Panc1 (cell line): ENCODE results near the gene SLC16A11. TPM values are rescaled to one million over a fixed set of nuclear protein-coding genes. Genes with fewer than 3 reads are reported as not detected.

ENCODE experiments used
- ATAC-seq: fragments of 200-7000 bp; cut with Tn5 transposase; 2 replicates; pipeline ENCODE4 v1.9.1; 2020; ENCODE audit warnings: mild to moderate bottlenecking, moderate library complexity
- BruUV-seq: library from RNA; stranded (reverse); fragments of 400-500 nt; replicated peaks from 2 replicates; lab custom pipeline; 2021; lab: Mats Ljungman, UMichigan
- CTCF ChIA-PET: fragments of 300-600 bp; sonication (Branson Sonifier 250); formaldehyde crosslinking; loops from one replicate; lab custom pipeline; 2022; ENCODE audit warnings: antibody characterized with exemption; lab: Charles Lee
- POLR2A ChIA-PET: fragments of 300-600 bp; sonication (Branson Sonifier 250); formaldehyde crosslinking; loops from one replicate; lab custom pipeline; 2022; ENCODE audit warnings: antibody characterized with exemption; lab: Charles Lee
- DNase-seq: peaks from one replicate; pipeline ENCODE4 v3.0.0-alpha.2; 2010; ENCODE audit warnings: low read depth, low spot score
- H3K27ac ChIP-seq: 2 replicates; pipeline ENCODE4 v1.5.1; 2011; ENCODE audit warnings: mild to moderate bottlenecking, low read length, inconsistent platforms
- H3K27me3 ChIP-seq: fragments of 200-500 bp; sonication (Bioruptor generic); 2 replicates; pipeline ENCODE4 v1.6.0; 2014; ENCODE audit warnings: low read length, inconsistent platforms; ENCODE audit not compliant: control insufficient read depth, insufficient read depth
- H3K36me3 ChIP-seq: fragments of 200-500 bp; sonication (Bioruptor generic); 2 replicates; pipeline ENCODE4 v1.5.1; 2014; ENCODE audit warnings: inconsistent platforms, mild to moderate bottlenecking, low read length, moderate library complexity; ENCODE audit not compliant: control insufficient read depth, insufficient read depth
- H3K4me1 ChIP-seq: 2 replicates; pipeline ENCODE4 v1.5.1; 2011; ENCODE audit warnings: inconsistent platforms, mild to moderate bottlenecking, low read length, moderate library complexity; ENCODE audit not compliant: control insufficient read depth, insufficient read depth
- H3K4me3 ChIP-seq, 2 experiments: 2 replicates each; pipeline ENCODE4 v1.5.1; 2011 to 2012; ENCODE audit warnings: low read depth in 2 of 2, low read length in 2 of 2, mild to moderate bottlenecking in 2 of 2, inconsistent platforms in 1 of 2, moderate library complexity in 1 of 2
- H3K9me3 ChIP-seq: fragments of 200-500 bp; sonication (Bioruptor generic); 2 replicates; pipeline ENCODE4 v1.5.1; 2014; ENCODE audit warnings: low read depth, mild to moderate bottlenecking, inconsistent platforms, low read length, moderate library complexity; ENCODE audit not compliant: control insufficient read depth, insufficient read depth
- POLR2AphosphoS5 ChIP-seq: IDR thresholded peaks from 2 replicates; pipeline ENCODE4 v1.6.1; 2012; ENCODE audit warnings: mild to moderate bottlenecking, low read depth, low read length, moderate library complexity
- REST ChIP-seq, 2 experiments: IDR thresholded peaks; 2 replicates each; pipeline ENCODE4 v1.6.1; 2011 to 2012; ENCODE audit warnings: low read depth in 2 of 2, control low read depth in 1 of 2, low read length in 1 of 2, mild to moderate bottlenecking in 1 of 2, moderate library complexity in 1 of 2; ENCODE audit not compliant: insufficient read depth in 1 of 2
- SIN3A ChIP-seq: IDR thresholded peaks from 2 replicates; pipeline ENCODE4 v1.6.1; 2012; ENCODE audit warnings: low read depth, mild to moderate bottlenecking, low read length, moderate library complexity, borderline replicate concordance; ENCODE audit not compliant: insufficient read depth
- TCF7L2 ChIP-seq: IDR thresholded peaks from 2 replicates; pipeline ENCODE4 v1.6.1; 2011; ENCODE audit warnings: mild to moderate bottlenecking, low read depth, low read length, inconsistent platforms
- in situ Hi-C: cut with HindIII; loops from 2 replicates; pipeline ENCODE4 v1.10.0; 2016; ENCODE audit warnings: low sequenced_read_pairs, low pct_unique_long_range_greater_than_20kb
- intact Hi-C: fragments of 100-400 bp; cut with micrococcal nuclease; formaldehyde crosslinking; loops from one replicate; pipeline ENCODE4 v1.10.0; 2022; ENCODE audit not compliant: unreplicated experiment
- total RNA-seq: library from RNA; stranded (reverse); gene quantifications from one replicate; pipeline ENCODE4 v1.2.1, GENCODE V29; 2021; ENCODE audit not compliant: unreplicated experiment
- TF ChIP-seq, protein P1 (sequence below): fragments of 450-650 bp; IDR thresholded peaks from 2 replicates; pipeline ENCODE4 v1.5.1; 2017; ENCODE audit warnings: mild to moderate bottlenecking

The SLC16A11 gene
- total RNA-seq, 1 experiment from 2014 or later = not detected

GRCh38 chr17:6998855-6999508, 44.9 kb downstream of the SLC16A11 start:
- BruUV-seq = no TSS peak
- H3K4me3 ChIP-seq = no peak overlapping the region
- H3K27me3 ChIP-seq = no peaks in the 10 kb centered on the region
- CTCF ChIA-PET = no interaction called here
- no peak for ATAC-seq
- intact Hi-C loops = no loop called here
- DNase-seq = no peak
- no peak overlapping the region for H3K27ac ChIP-seq
- H3K36me3 ChIP-seq = peaks cover 7% of the 10 kb centered on the region
- in situ Hi-C loops = no loop called here
- POLR2A ChIA-PET = no interaction called here
- no peaks in the 10 kb centered on the region for H3K9me3 ChIP-seq
- TF ChIP-seq POLR2AphosphoS5 (no peak), TCF7L2 (no peak), REST (IDR thresholded peaks at IDR 0.05; ENCODE audit: insufficient read depth in 1 of 2, low read depth in 2 of 2, low read length in 1 of 2) (no peak), SIN3A (no peak)
- TF ChIP-seq, protein P1, sequence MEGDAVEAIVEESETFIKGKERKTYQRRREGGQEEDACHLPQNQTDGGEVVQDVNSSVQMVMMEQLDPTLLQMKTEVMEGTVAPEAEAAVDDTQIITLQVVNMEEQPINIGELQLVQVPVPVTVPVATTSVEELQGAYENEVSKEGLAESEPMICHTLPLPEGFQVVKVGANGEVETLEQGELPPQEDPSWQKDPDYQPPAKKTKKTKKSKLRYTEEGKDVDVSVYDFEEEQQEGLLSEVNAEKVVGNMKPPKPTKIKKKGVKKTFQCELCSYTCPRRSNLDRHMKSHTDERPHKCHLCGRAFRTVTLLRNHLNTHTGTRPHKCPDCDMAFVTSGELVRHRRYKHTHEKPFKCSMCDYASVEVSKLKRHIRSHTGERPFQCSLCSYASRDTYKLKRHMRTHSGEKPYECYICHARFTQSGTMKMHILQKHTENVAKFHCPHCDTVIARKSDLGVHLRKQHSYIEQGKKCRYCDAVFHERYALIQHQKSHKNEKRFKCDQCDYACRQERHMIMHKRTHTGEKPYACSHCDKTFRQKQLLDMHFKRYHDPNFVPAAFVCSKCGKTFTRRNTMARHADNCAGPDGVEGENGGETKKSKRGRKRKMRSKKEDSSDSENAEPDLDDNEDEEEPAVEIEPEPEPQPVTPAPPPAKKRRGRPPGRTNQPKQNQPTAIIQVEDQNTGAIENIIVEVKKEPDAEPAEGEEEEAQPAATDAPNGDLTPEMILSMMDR = no peak
- no peaks in the 10 kb centered on the region for H3K4me1 ChIP-seq

GRCh38 chr17:6997171-6997570, 46.7 kb downstream of the SLC16A11 start:
- Histone ChIP-seq H3K36me3 (peaks cover 5% of the 10 kb centered on the region), H3K4me1 (no peaks in the 10 kb centered on the region), H3K9me3 (no peaks in the 10 kb centered on the region), H3K27ac (no peak overlapping the region), H3K4me3 (no peak overlapping the region), H3K27me3 (no peaks in the 10 kb centered on the region)
- ATAC-seq = no peak
- intact Hi-C loops (no loop called here), in situ Hi-C loops (no loop called here)
- TF ChIP-seq SIN3A (no peak), TCF7L2 (no peak), POLR2AphosphoS5 (no peak), REST (IDR thresholded peaks at IDR 0.05; ENCODE audit: insufficient read depth in 1 of 2, low read depth in 2 of 2, low read length in 1 of 2) (no peak)
- TF ChIP-seq, protein P1 = no peak
- ChIA-PET POLR2A (no interaction called here), CTCF (no interaction called here)
- no peak for DNase-seq
- no TSS peak for BruUV-seq
